Measurements from ENCODE around the gene CIITA.
A peak's percentile ranks its signal among the peaks of the same experiment; 100 is the strongest.
"Not testable (repeated sequence)": the region's sequence is repeated elsewhere in the genome, so short reads cannot be mapped to it uniquely, and the experiment has no call there.

The CIITA gene

DNA sequence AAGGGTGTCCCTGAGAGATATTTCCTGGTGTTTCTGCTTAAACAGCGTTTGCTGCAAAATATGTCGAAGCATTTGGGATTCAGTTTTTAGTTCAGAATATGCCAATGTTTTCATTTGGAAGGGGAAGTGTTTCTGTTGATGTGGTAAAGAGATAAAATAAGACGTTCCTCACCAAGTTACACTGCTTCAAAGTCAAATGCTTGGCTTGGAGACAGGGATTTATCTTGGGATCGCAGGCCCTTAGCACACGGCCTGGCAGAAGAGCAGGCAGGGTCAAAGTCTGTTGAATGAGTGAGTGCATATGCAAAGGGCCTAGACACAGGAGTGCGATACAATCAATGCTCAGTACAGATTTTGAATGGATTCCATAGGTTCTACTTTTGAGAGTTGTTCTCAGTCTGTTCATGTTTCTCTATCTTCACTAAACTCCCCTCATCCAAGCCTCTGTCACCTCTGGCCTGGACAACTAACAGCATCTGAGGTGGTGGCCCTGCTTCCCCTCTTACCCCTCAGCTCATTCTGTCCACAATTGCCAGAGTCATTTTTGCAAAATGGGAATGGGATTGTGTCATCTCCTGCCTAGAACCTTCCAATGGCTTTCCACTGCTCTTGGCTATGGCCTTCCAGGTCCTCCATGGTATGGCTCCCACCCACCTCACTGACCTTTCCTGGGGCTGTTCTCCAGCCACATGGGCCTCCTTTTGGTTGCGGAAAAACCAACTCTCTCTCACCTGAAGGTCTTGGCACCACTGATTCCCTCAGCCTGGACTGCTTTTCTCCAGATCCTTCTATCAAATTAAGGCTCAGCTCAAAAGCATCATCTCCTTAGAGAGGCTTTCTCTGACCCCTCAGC, 62.0 kb downstream of the CIITA start:
- DNase-seq: no peak

DNA sequence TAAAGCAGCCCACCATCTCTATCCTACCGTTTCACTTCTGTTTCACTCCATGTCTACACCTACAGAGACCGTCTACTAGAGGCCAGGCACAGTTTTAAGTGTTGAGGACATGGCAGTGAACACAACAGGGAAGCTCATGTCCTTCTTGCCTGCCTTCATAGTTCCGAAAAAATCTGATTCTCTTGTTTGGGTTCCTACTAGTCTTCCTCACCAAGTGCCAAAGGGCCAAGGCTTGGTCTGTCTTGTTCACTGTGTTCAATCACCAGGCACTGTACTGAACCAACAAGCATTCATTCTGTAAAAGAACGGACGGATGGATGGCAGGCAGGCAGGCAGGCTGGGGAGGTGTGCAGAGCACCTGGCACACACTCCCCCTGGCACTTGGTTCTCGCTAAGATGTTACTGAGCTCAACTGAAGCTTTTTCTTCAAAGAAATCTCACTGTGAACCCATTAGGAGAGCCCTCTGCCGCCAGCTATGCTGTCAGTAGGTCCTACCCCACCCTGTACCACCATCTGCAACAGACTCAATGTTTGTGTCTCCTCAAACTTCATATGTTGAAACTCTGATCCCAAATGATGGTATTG, 62.7 kb downstream of the CIITA start:
- no peak for DNase-seq

GRCh38 chr16:10940501-10941079, 63.6 kb downstream of the CIITA start:
- no peak for DNase-seq

- DNase-seq: no peak
These were observed 64.3 kb downstream of the CIITA start for GRCh38 chr16:10941127-10941933.

DNA sequence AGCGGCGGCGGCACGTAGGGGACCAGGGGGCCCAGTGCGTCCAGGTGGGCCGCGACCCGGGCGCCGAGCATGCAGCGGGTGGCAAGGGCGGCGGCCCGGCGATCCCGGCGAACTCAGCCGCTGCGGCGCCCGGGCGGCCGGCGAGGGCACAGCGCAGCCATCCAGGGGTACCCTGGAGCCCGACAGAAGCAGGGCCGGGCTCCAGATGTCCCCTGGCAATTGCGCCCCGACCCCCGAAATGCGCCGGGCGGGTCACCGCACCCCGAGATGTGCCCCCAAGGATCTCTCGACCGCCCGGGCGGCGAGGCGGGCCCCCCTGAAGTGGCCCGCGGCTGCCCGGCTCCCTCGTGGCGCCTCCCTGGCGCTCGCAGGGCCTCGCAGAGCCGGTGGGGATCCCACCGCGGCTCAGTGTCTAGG, 64.9 kb downstream of the CIITA start:
- not testable (repeated sequence) for DNase-seq

DNA sequence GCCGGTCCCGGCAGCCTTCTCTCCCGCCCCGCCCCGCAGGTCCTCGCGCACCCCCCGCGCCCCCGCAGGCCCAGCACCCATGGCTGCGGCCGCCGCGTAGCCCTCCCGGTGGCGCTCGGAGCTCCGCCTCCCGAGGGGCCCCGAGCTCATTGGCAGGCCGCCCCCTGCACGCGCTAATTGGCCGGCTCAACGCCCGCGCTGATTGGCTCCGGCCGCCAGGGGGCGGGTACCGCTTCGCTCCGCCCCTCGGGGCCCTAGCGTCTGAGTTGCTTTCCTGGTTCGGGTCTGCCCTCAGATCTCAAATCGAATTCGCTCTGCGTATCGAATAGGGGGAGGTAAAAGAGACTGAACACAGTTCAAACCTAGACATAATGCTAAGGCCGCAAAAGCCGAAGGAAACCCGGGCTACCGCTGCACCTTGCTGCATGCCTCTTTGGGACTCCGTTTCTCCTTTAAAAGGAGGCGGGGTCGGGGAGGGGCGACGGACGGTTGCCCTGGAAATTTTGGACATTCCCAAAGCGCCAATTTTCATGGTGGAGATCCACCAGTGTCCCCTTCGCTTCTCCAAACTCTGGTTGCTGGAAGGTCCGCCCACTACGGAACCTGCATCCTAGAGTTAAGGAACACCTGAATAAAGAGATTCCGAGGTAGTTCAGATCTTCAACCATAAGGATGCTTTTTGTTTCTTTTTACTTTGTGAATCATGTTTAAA, 65.5 kb downstream of the CIITA start, which contains the start of gene DEXI:
Gene DEXI (minus strand): TSS at position 117 of the 712 bp plus-strand sequence. CDS start 463 bp downstream, outside the sequence.
- peak; percentile 89 to 96 for DNase-seq

GRCh38 chr16:10943064-10943353, 66.0 kb downstream of the CIITA start:
- DNase-seq: no peak

- DNase-seq: peak; percentile 93 to 96
These were observed 67.5 kb downstream of the CIITA start, which contains the start of gene CLEC16A for GRCh38 chr16:10944249-10945064. Gene CLEC16A, plus strand, starts transcription at chr16:10944564. Its CDS starts 154 bp downstream, at chr16:10944718.

- no peak for DNase-seq
These were observed 68.2 kb downstream of the CIITA start for GRCh38 chr16:10945065-10945787.

- DNase-seq: no peak
These were observed 69.3 kb downstream of the CIITA start for GRCh38 chr16:10946308-10946707.

DNA sequence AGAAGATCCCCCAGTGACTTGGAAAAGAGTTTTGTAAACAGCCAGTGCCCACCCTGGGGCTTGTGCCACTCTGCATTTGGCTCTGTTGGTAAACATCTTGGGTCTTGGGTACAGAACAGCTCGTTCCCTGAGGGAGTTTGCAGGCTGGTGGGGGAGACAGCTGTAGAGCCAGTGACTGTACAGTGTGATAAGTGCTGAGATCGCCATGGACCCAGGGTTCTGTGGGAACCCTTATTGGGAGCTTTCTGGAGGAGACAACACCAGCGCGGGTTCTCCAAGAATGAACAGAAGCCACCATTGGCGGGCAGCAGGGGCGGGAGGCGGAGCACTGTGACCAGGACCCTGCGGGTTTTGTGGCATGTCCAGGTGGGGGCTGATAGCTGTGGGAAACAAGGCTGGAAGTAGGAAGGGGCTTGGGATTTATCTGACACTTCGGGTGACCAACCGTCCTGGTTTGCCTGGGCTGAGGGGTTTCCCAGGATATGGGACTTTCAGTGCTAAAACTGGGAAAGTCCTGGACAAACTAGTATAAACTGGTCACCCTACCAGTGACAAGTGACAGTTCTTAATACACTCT, 70.3 kb downstream of the CIITA start:
- DNase-seq: no peak

DNA sequence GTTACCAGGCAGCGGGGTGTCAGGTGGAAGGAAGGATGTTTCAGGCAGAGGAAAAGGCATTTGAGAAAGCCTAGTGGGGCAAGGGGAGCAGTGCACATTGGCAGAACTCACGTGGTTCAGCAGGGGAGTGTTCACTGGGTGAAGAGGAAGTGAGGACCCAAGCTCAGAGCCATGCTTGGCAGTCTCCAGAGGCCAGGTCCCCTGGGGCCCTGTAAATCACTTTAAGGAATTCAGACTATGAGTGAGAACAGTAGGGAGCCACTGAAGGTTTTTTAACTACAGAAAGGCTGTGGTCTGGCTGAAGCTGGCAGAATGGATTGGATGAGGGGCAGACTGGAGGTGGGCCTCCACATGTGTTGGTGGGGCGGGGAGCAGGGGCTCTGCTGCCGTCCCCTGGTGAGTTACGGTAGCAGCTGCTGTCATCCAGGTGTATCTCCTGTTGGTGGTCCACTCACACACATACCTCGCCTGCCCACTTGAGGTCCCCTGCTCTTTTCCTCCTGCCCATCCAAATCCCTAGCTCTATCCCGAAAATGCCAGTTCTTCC, 72.5 kb downstream of the CIITA start:
- DNase-seq: no peak

- DNase-seq: no peak
These were observed 73.4 kb downstream of the CIITA start for GRCh38 chr16:10950393-10950792.

DNA sequence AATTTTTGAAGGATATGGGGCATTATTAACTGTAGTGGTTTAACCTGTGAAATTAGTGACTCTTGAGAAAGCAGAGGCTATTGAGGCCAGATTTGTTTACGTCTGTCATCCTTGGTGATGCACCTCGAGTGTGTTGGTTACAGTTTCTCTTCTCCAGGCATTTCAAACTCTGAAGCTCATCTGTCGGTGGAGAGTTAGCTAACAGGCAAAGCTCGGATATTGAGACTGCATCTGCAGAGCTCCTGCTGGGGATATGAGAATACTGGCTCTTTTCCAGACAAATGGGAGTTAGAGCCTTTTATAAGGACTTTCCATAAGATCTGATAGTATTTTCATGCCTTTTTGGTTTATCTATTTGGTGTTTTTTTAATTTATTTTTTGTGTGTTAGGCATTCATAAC, 74.0 kb downstream of the CIITA start:
- no peak for DNase-seq

DNA sequence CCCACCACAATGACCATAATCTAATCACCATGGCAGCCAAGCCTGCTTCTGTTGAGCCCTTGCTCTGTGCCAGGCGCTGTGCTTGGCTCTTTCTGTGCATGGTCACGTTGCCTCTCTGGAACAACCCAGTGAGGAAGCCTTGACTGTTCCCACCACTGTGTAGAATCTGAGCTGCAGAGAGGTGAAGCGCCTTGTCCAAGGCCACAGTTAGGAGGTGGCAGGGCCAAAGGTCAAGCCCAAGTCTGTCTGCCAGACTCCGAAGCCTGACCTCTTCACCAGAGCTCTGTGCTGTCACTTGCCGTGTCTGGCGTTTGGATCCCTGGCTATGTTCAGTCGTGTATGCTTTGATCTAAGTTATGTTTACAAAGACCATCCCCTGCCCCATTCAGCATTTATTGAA, 77.9 kb downstream of the CIITA start:
- DNase-seq: no peak

GRCh38 chr16:10957771-10958482, 80.9 kb downstream of the CIITA start:
- no peak for DNase-seq

DNA sequence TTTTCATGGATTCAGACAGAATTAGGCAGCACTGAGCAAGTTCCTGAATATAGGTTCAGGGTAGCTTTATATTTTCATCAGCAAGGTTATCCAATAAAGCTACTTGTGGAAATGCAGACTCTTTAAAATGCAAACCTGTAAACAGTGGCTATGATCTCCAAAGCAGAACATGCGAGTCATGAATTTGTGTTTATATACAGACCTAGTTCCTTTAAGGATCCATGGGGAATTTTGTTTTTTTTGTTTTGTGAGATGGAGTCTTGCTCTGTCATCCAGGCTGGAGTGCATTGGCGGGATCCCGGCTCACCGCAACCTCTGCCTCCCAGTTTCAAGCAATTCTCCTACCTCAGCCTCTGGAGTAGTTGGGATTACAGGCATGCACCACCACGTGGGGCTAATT, 82.2 kb downstream of the CIITA start:
- DNase-seq: no peak

DNA sequence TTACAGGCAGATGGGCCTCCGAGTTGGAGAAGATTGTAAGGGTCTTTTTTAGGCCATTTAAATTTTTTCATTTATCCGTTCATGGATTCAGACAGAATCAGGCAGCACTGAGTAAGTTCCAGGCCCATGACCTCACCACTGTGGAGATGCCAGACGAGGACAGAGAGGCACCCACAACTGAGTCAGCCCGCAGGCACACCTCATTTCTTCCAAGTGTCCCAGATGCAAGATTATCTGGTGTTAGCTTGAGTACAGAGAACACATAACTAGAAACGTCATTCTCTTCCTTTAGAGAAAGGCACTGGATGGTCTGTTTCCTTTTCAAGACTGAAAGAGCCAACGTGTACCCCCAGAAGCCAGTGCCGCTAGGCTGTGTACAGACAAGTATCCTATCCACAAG, 84.2 kb downstream of the CIITA start:
- no peak for DNase-seq

All from NCI-H1930 (cell line).